HepG2 (cell line): ENCODE results near the gene ATP5F1A. TPM values are rescaled to one million over a fixed set of nuclear protein-coding genes. Genes with fewer than 3 reads are reported as not detected.

Experiments used
- AGO2 ChIP-seq: fragments of 200-400 bp; formaldehyde crosslinking; optimal IDR thresholded peaks from 2 replicates; pipeline ENCODE3; 2017; ENCODE audit warnings: mild to moderate bottlenecking, low read depth, low read length, moderate library complexity
- CBFB ChIP-seq: sonication (generic); formaldehyde crosslinking; IDR thresholded peaks from 2 replicates; pipeline ENCODE4 v1.4.0; 2020; ENCODE audit warnings: missing genetic modification reagents
- HDAC2 ChIP-seq: sonication (generic); formaldehyde crosslinking; IDR thresholded peaks from 2 replicates; pipeline ENCODE4 v1.4.0; 2020; ENCODE audit warnings: missing genetic modification reagents
- HMG20A ChIP-seq: IDR thresholded peaks from 2 replicates; pipeline ENCODE4 v1.6.1; 2016; ENCODE audit warnings: borderline replicate concordance
- HNRNPL ChIP-seq: fragments of 200-400 bp; formaldehyde crosslinking; IDR thresholded peaks from 2 replicates; pipeline ENCODE4 v1.6.1; 2017; ENCODE audit warnings: mild to moderate bottlenecking, low read depth, low read length
- JUNB ChIP-seq: sonication (generic); formaldehyde crosslinking; IDR thresholded peaks from 2 replicates; pipeline ENCODE4 v1.8.0; 2022; ENCODE audit warnings: missing genetic modification reagents, mild to moderate bottlenecking, borderline replicate concordance
- RBFOX2 ChIP-seq: fragments of 200-400 bp; formaldehyde crosslinking; IDR thresholded peaks from 2 replicates; pipeline ENCODE4 v1.6.1; 2017; ENCODE audit warnings: low read depth, mild to moderate bottlenecking, low read length
- SALL1 ChIP-seq: sonication (generic); formaldehyde crosslinking; IDR thresholded peaks from 2 replicates; pipeline ENCODE4 v1.8.0; 2022; ENCODE audit warnings: mild to moderate bottlenecking, missing genetic modification reagents
- ZFY ChIP-seq: sonication (generic); formaldehyde crosslinking; IDR thresholded peaks from 2 replicates; pipeline ENCODE4 v1.4.0; 2020; ENCODE audit warnings: missing genetic modification reagents
- ZNF749 ChIP-seq: sonication (generic); formaldehyde crosslinking; IDR thresholded peaks from 2 replicates; pipeline ENCODE4 v1.8.0; 2022; ENCODE audit warnings: mild to moderate bottlenecking, missing genetic modification reagents, moderate library complexity, borderline replicate concordance
- polyA plus RNA-seq, 8 experiments: library from polyadenylated mRNA; depleted of rRNA in 3 of 8; stranded (reverse) in 7 of 8; unstranded in 1 of 8; fragments of >200 nt; fragmentation: Illumina TruSeq in 4 of 8; extraction: Trizol in 4 of 8; gene quantifications; 2 replicates each; pipeline versions ENCODE4 v1.2.1 to v1.2.3, GENCODE V29; 2011 to 2016; ENCODE audit warnings: low read depth in 4 of 8, missing spikeins in 1 of 8, mixed read lengths in 1 of 8; ENCODE audit not compliant: insufficient read depth in 1 of 8
- total RNA-seq, 5 experiments: library from RNA; depleted of rRNA; stranded (reverse); fragments of >200 nt; fragmentation: Illumina TruSeq; extraction: Trizol; gene quantifications; 2 replicates each; pipeline ENCODE4 v1.2.3, GENCODE V29; 2016; ENCODE audit warnings: low read depth in 1 of 5
- TF ChIP-seq, protein P1 (sequence below): sonication (generic); formaldehyde crosslinking; IDR thresholded peaks from 2 replicates; pipeline ENCODE4 v1.4.0; 2020; ENCODE audit warnings: mild to moderate bottlenecking, missing genetic modification reagents
- TF ChIP-seq, protein P2 (sequence below): sonication (generic); formaldehyde crosslinking; IDR thresholded peaks from 2 replicates; pipeline ENCODE4 v1.5.0; 2020; ENCODE audit warnings: missing genetic modification reagents
- TF ChIP-seq, protein P3 (sequence below): sonication (generic); formaldehyde crosslinking; IDR thresholded peaks from 2 replicates; pipeline ENCODE4 v1.4.0; 2020; ENCODE audit warnings: missing genetic modification reagents
- TF ChIP-seq, protein P4 (sequence below): IDR thresholded peaks from 2 replicates; pipeline ENCODE4 v1.6.1; 2012; ENCODE audit warnings: low read depth, low read length, improper control_type of control experiment
- TF ChIP-seq, protein P5 (sequence below): sonication (generic); formaldehyde crosslinking; IDR thresholded peaks from 2 replicates; pipeline ENCODE4 v1.4.0; 2020; ENCODE audit warnings: missing genetic modification reagents, low read depth, mild to moderate bottlenecking, borderline replicate concordance
- TF ChIP-seq, protein P6 (sequence below): sonication (generic); IDR thresholded peaks from 2 replicates; pipeline ENCODE4 v1.6.1; 2016; ENCODE audit warnings: low read depth, borderline replicate concordance
- TF ChIP-seq, protein P7 (sequence below): sonication (generic); formaldehyde crosslinking; IDR thresholded peaks from 2 replicates; pipeline ENCODE4 v1.4.0; 2020; ENCODE audit warnings: missing genetic modification reagents

The ATP5F1A gene
- total and polyA plus RNA-seq, 2 of the 13 experiments (the other 11 are each of a cell fraction or from before 2014, with no cell fraction given): 459 to 922 TPM

DNA sequence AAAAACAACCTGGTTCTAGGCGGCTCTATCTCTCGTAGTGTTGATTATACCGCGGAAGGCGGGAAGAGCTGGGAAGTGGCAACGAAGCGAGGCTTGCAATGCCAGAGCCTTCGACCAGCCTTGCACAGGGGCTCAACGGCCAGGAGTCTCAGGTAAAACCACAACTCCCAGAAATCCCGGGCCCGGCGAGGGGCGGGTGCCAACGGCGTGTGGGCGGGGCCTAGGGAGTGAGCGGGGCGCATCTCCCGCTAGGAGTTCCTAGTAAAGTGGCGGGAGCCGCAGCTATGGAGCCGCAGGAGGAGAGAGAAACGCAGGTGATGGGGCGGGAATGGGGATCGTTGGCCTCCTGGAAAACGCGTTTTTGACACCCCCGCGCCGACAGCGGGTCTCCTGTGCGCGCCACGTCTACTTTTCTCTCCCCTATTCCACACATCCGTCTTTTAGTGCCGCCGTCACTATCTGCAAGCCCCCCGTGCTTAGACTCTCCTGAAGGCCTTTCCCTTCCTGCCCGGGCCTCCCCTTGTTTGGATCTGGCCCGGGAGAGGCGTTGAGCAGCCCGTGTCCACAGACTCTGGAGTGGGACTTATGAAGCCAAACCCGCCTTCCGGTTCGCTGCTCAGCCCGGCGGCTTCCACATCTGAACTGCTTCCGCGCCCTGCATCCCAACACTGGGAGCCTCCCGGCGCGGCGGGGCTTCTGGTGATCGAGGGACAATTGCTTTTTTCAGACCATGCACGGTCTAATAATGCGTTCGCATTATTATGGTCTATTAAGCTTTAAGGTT, 6.2 kb upstream of the ATP5F1A start, which contains the start of gene HAUS1 (continued):
- TF ChIP-seq, protein P1, sequence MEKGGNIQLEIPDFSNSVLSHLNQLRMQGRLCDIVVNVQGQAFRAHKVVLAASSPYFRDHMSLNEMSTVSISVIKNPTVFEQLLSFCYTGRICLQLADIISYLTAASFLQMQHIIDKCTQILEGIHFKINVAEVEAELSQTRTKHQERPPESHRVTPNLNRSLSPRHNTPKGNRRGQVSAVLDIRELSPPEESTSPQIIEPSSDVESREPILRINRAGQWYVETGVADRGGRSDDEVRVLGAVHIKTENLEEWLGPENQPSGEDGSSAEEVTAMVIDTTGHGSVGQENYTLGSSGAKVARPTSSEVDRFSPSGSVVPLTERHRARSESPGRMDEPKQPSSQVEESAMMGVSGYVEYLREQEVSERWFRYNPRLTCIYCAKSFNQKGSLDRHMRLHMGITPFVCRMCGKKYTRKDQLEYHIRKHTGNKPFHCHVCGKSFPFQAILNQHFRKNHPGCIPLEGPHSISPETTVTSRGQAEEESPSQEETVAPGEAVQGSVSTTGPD (CRISPR knock-in tag): 0 out of 2 replicates have a peak, but pooled peaks have one; percentile 46
- TF ChIP-seq, protein P2, sequence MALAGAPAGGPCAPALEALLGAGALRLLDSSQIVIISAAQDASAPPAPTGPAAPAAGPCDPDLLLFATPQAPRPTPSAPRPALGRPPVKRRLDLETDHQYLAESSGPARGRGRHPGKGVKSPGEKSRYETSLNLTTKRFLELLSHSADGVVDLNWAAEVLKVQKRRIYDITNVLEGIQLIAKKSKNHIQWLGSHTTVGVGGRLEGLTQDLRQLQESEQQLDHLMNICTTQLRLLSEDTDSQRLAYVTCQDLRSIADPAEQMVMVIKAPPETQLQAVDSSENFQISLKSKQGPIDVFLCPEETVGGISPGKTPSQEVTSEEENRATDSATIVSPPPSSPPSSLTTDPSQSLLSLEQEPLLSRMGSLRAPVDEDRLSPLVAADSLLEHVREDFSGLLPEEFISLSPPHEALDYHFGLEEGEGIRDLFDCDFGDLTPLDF: peak; percentile 92
- TF ChIP-seq ZNF749 (CRISPR knock-in tag): no peak
- TF ChIP-seq, protein P3, sequence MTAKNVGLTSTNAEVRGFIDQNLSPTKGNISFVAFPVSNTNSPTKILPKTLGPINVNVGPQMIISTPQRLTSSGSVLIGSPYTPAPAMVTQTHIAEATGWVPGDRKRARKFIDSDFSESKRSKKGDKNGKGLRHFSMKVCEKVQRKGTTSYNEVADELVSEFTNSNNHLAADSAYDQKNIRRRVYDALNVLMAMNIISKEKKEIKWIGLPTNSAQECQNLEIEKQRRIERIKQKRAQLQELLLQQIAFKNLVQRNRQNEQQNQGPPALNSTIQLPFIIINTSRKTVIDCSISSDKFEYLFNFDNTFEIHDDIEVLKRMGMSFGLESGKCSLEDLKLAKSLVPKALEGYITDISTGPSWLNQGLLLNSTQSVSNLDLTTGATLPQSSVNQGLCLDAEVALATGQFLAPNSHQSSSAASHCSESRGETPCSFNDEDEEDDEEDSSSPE (CRISPR knock-in tag): peak; percentile 85
- TF ChIP-seq, protein P4, sequence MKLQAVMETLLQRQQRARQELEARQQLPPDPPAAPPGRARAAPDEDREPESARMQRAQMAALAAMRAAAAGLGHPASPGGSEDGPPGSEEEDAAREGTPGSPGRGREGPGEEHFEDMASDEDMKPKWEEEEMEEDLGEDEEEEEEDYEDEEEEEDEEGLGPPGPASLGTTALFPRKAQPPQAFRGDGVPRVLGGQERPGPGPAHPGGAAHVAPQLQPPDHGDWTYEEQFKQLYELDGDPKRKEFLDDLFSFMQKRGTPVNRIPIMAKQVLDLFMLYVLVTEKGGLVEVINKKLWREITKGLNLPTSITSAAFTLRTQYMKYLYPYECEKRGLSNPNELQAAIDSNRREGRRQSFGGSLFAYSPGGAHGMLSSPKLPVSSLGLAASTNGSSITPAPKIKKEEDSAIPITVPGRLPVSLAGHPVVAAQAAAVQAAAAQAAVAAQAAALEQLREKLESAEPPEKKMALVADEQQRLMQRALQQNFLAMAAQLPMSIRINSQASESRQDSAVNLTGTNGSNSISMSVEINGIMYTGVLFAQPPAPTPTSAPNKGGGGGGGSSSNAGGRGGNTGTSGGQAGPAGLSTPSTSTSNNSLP: no peak
- TF ChIP-seq, protein P5, sequence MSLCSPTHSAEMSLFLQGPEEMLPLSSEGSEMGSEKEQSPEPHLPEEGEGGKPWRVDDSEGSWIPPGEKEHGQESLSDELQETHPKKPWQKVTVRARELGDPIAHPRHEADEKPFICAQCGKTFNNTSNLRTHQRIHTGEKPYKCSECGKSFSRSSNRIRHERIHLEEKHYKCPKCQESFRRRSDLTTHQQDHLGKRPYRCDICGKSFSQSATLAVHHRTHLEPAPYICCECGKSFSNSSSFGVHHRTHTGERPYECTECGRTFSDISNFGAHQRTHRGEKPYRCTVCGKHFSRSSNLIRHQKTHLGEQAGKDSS (CRISPR knock-in tag): no peak
- TF ChIP-seq, protein P6, sequence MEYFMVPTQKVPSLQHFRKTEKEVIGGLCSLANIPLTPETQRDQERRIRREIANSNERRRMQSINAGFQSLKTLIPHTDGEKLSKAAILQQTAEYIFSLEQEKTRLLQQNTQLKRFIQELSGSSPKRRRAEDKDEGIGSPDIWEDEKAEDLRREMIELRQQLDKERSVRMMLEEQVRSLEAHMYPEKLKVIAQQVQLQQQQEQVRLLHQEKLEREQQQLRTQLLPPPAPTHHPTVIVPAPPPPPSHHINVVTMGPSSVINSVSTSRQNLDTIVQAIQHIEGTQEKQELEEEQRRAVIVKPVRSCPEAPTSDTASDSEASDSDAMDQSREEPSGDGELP: no peak
- peak; percentile 7 for TF ChIP-seq SALL1 (CRISPR knock-in tag)
- TF ChIP-seq CBFB: peak; percentile 35; the same call in 1 of the 2 replicates
- peak; percentile 86 for TF ChIP-seq ZFY (CRISPR knock-in tag)
- TF ChIP-seq HMG20A: no peak
- 0 out of 2 replicates have a peak, but pooled peaks have one; percentile 38 for TF ChIP-seq HNRNPL
- TF ChIP-seq JUNB (CRISPR knock-in tag): no peak
- TF ChIP-seq, protein P7, sequence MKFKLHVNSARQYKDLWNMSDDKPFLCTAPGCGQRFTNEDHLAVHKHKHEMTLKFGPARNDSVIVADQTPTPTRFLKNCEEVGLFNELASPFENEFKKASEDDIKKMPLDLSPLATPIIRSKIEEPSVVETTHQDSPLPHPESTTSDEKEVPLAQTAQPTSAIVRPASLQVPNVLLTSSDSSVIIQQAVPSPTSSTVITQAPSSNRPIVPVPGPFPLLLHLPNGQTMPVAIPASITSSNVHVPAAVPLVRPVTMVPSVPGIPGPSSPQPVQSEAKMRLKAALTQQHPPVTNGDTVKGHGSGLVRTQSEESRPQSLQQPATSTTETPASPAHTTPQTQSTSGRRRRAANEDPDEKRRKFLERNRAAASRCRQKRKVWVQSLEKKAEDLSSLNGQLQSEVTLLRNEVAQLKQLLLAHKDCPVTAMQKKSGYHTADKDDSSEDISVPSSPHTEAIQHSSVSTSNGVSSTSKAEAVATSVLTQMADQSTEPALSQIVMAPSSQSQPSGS (CRISPR knock-in tag): peak; percentile 35; the same call in 1 of the 2 replicates
- no peak for TF ChIP-seq AGO2
- TF ChIP-seq HDAC2 (CRISPR knock-in tag): peak; percentile 9; the same call in 1 of the 2 replicates
- peak; percentile 68 for TF ChIP-seq RBFOX2
